ENCODE results near the gene LAMC2. TPM values are rescaled to one million over a fixed set of nuclear protein-coding genes. Genes with fewer than 3 reads are reported as not detected.

Gene LAMC2
- total RNA-seq, 1 donor from 2014 or later: not detected

- intact Hi-C loops (cut with micrococcal nuclease): no loop called here
These were observed 99.2 kb downstream of the LAMC2 start for GRCh38 chr1:183285256-183285655.

GRCh38 chr1:183285746-183286145 is 99.7 kb downstream of the LAMC2 start:
- ChIA-PET POLR2A (no interaction called here), CTCF (interaction anchor here (1.1 kb wide), 1 partner anchor 323 kb away, joined by 4 read pairs; no protein-coding TSS in a partner anchor)
- no peaks in the 10 kb centered on the region for H3K36me3 Mint-ChIP-seq (ENCODE audit: low read depth)
- H3K27me3 Mint-ChIP-seq: peaks cover 23% of the 10 kb centered on the region
- DNase-seq (no peak), ATAC-seq (ENCODE audit: low read depth) (no peak)
- no peaks in the 10 kb centered on the region for H3K9me3 Mint-ChIP-seq
- intact Hi-C loops (cut with micrococcal nuclease): no loop called here
- no peak overlapping the region for H3K4me3 Mint-ChIP-seq
- no peaks in the 10 kb centered on the region for H3K4me1 Mint-ChIP-seq
- H3K27ac Mint-ChIP-seq: no peak overlapping the region
- TF ChIP-seq CTCF (IDR thresholded peaks at IDR 0.05): no peak

More at GRCh38 chr1:183285256-183285655, 99.2 kb downstream of the LAMC2 start:
- ATAC-seq (ENCODE audit: low read depth) (no peak), DNase-seq (no peak)
- Mint-ChIP-seq H3K27me3 (peaks cover 23% of the 10 kb centered on the region), H3K9me3 (no peaks in the 10 kb centered on the region), H3K27ac (no peak overlapping the region), H3K36me3 (ENCODE audit: low read depth) (no peaks in the 10 kb centered on the region), H3K4me1 (no peaks in the 10 kb centered on the region), H3K4me3 (no peak overlapping the region)
- POLR2A ChIA-PET: no interaction called here
- TF ChIP-seq CTCF (IDR thresholded peaks at IDR 0.05): no peak
- CTCF ChIA-PET: interaction anchor here (1.1 kb wide), 1 partner anchor 323 kb away, joined by 4 read pairs; no protein-coding TSS in a partner anchor

DNA sequence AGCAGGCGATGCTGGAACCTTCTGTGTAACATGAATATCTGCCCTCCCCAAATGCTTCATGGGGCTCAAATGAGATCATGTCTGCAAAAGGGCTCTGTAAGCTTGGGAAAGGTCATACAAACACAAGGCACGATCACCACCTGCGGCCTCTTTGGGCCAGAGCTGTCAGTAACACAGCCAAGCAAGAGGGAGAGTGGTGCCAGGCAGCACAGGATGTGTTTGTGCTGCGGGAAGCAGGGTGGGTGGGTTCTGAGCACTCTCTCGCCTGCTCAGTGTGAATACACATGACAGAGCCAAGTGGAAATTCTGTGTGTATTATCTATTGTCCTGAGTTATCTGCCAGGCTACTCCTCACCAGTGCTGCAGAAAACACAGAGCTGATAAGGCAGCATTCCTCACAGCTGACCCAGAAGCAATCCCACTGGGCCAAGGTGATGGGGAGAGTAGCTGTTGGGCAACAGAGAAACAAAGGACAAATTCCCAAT is 101.2 kb downstream of the LAMC2 start:
- Mint-ChIP-seq H3K9me3 (no peaks in the 10 kb centered on the region), H3K27ac (no peak overlapping the region), H3K27me3 (peaks cover 18% of the 10 kb centered on the region), H3K4me3 (no peak overlapping the region), H3K36me3 (ENCODE audit: low read depth) (no peaks in the 10 kb centered on the region), H3K4me1 (no peaks in the 10 kb centered on the region)
- no peak for DNase-seq
- intact Hi-C loops (cut with micrococcal nuclease): no loop called here
- ChIA-PET CTCF (no interaction called here), POLR2A (no interaction called here)
- ATAC-seq (ENCODE audit: low read depth): no peak
- TF ChIP-seq CTCF (IDR thresholded peaks at IDR 0.05): no peak

DNA sequence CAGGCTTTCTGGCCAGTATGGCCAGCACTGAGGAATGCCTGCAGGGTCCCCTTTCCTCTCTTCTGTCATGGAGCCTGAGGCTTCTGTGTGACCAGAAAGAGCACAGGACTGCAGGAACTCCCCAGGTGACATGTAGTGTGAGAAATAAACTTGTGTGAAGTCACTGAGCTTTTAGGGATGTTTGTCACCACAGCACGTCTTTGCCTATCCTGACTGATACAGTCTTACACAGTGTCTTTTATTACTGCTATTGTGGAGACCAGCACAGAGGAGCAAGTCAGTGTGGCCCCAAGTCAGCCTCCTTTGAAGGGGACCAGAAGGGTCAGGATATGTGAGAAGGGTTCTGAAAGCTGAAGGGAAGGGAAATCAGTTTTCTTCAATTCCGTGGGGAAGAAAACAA is 102.5 kb downstream of the LAMC2 start:
- H3K27ac Mint-ChIP-seq: no peak overlapping the region
- ATAC-seq (ENCODE audit: low read depth) (no peak), DNase-seq (no peak)
- CTCF ChIA-PET: interaction anchor here (1.0 kb wide), 1 partner anchor 18 kb away, joined by 3 read pairs; no protein-coding TSS in a partner anchor
- no peak for TF ChIP-seq CTCF (IDR thresholded peaks at IDR 0.05)
- H3K4me3 Mint-ChIP-seq: no peak overlapping the region
- POLR2A ChIA-PET: no interaction called here
- intact Hi-C loops (cut with micrococcal nuclease): no loop called here
- no peaks in the 10 kb centered on the region for H3K36me3 Mint-ChIP-seq (ENCODE audit: low read depth)
- H3K27me3 Mint-ChIP-seq: peaks cover 21% of the 10 kb centered on the region
- H3K9me3 Mint-ChIP-seq: no peaks in the 10 kb centered on the region
- no peaks in the 10 kb centered on the region for H3K4me1 Mint-ChIP-seq

- Mint-ChIP-seq H3K36me3 (ENCODE audit: low read depth) (no peaks in the 10 kb centered on the region), H3K4me3 (no peak overlapping the region), H3K9me3 (no peaks in the 10 kb centered on the region), H3K27me3 (peaks cover 21% of the 10 kb centered on the region), H3K4me1 (no peaks in the 10 kb centered on the region), H3K27ac (no peak overlapping the region)
- no peak for ATAC-seq (ENCODE audit: low read depth)
- POLR2A ChIA-PET: no interaction called here
- intact Hi-C loops (cut with micrococcal nuclease): no loop called here
- TF ChIP-seq CTCF (IDR thresholded peaks at IDR 0.05): no peak
- CTCF ChIA-PET: interaction anchor here (1.0 kb wide), 1 partner anchor 17 kb away, joined by 3 read pairs; no protein-coding TSS in a partner anchor
- no peak for DNase-seq
These were observed 103.0 kb downstream of the LAMC2 start for GRCh38 chr1:183289051-183289496.

Data from activated B cell treated with CpG ODN at 0.5 μM for 24 hours (primary cell).